Measurements from ENCODE around the gene ST7.

The ST7 gene

DNA sequence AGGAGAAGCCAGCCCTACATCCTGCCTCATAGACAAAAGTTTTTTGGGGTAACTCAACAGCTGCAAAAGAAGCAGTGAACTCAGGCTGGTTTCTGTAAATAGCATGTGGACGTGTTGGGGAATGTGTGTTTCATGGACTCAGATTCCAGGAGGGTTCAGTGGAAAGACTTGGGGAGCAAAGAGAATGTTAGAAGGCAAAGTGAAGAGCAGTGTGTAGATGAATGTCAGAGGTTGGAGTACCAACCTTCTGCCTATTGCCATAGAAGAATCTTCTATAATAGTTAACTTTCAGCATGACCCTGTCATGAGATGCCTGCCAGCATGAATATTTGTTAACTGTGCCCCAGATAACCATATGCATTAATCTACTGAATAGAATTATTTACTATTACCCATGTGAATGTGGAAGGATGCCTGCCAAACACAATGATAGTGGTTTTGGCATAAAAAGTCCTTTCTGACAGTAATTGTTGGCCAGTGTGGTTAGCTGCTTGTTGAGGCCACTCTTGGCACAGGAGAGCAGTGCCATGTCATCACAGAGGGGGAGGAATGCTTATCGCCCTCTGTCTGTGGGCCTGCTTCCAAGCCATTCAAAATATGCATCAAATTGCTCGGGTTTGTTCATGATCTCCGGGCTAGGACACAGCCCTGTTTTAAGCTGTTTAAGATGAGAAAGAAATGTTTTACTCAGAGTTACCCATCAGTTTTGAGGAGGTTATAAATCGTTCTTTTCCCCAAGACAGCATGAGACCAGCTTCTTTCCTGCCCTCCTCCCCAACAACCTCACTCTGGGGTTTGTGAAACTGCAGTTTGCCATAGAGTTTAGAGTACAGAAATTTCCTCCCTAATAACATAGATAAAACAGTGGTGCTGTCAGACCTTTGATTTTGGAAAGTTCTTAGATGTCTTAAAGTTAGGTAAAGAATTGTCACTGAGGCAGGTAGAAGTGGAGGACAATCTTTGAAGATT is 204.2 kb downstream of the ST7 start:
- no peaks in the 10 kb centered on the region for H3K36me3 ChIP-seq
- DNase-seq: no peak
- H3K9me3 ChIP-seq (ENCODE audit: severe bottlenecking): no peaks in the 10 kb centered on the region
- H3K27me3 ChIP-seq (ENCODE audit: insufficient read depth, low read depth, severe bottlenecking): peaks cover 57% of the 10 kb centered on the region
- H3K27ac ChIP-seq: no peak overlapping the region
- TF ChIP-seq, protein P1, sequence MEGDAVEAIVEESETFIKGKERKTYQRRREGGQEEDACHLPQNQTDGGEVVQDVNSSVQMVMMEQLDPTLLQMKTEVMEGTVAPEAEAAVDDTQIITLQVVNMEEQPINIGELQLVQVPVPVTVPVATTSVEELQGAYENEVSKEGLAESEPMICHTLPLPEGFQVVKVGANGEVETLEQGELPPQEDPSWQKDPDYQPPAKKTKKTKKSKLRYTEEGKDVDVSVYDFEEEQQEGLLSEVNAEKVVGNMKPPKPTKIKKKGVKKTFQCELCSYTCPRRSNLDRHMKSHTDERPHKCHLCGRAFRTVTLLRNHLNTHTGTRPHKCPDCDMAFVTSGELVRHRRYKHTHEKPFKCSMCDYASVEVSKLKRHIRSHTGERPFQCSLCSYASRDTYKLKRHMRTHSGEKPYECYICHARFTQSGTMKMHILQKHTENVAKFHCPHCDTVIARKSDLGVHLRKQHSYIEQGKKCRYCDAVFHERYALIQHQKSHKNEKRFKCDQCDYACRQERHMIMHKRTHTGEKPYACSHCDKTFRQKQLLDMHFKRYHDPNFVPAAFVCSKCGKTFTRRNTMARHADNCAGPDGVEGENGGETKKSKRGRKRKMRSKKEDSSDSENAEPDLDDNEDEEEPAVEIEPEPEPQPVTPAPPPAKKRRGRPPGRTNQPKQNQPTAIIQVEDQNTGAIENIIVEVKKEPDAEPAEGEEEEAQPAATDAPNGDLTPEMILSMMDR (IDR thresholded peaks at IDR 0.05; ENCODE audit: low read depth, low read length): no peak
- H3K4me3 ChIP-seq (ENCODE audit: low read depth, low read length): no peak overlapping the region

- Histone ChIP-seq H3K27ac (no peak overlapping the region), H3K36me3 (no peaks in the 10 kb centered on the region), H3K4me3 (ENCODE audit: low read depth, low read length) (no peak overlapping the region), H3K27me3 (ENCODE audit: insufficient read depth, low read depth, severe bottlenecking) (peaks cover 54% of the 10 kb centered on the region), H3K9me3 (ENCODE audit: severe bottlenecking) (no peaks in the 10 kb centered on the region)
- TF ChIP-seq, protein P1 (IDR thresholded peaks at IDR 0.05; ENCODE audit: low read depth, low read length): no peak
- no peak for DNase-seq
These were observed 205.8 kb downstream of the ST7 start for GRCh38 chr7:117158941-117159697.

- TF ChIP-seq, protein P1 (IDR thresholded peaks at IDR 0.05; ENCODE audit: low read depth, low read length): no peak
- Histone ChIP-seq H3K4me3 (ENCODE audit: low read depth, low read length) (no peak overlapping the region), H3K27ac (no peak overlapping the region), H3K9me3 (ENCODE audit: severe bottlenecking) (no peaks in the 10 kb centered on the region), H3K27me3 (ENCODE audit: insufficient read depth, low read depth, severe bottlenecking) (peaks cover 51% of the 10 kb centered on the region), H3K36me3 (no peaks in the 10 kb centered on the region)
- no peak for DNase-seq
These were observed 209.8 kb downstream of the ST7 start for GRCh38 chr7:117163101-117163500.

- TF ChIP-seq, protein P1 (IDR thresholded peaks at IDR 0.05; ENCODE audit: low read depth, low read length): no peak
- Histone ChIP-seq H3K27me3 (ENCODE audit: insufficient read depth, low read depth, severe bottlenecking) (peaks cover 45% of the 10 kb centered on the region), H3K27ac (no peak overlapping the region), H3K36me3 (no peaks in the 10 kb centered on the region), H3K9me3 (ENCODE audit: severe bottlenecking) (no peaks in the 10 kb centered on the region), H3K4me3 (ENCODE audit: low read depth, low read length) (no peak overlapping the region)
- no peak for DNase-seq
These were observed 211.3 kb downstream of the ST7 start for GRCh38 chr7:117164620-117165019.

- H3K4me3 ChIP-seq (ENCODE audit: low read depth, low read length): no peak overlapping the region
- no peak overlapping the region for H3K27ac ChIP-seq
- H3K36me3 ChIP-seq: no peaks in the 10 kb centered on the region
- no peaks in the 10 kb centered on the region for H3K9me3 ChIP-seq (ENCODE audit: severe bottlenecking)
- DNase-seq: no peak
- H3K27me3 ChIP-seq (ENCODE audit: insufficient read depth, low read depth, severe bottlenecking): peaks cover 52% of the 10 kb centered on the region
- TF ChIP-seq, protein P1 (IDR thresholded peaks at IDR 0.05; ENCODE audit: low read depth, low read length): no peak
These were observed 212.4 kb downstream of the ST7 start for GRCh38 chr7:117165656-117166055.
